Measurements from ENCODE around the gene PIP5K1B. TPM values are rescaled to one million over a fixed set of nuclear protein-coding genes. Genes with fewer than 3 reads are reported as not detected.

Gene PIP5K1B
- total RNA-seq, 1 experiment from 2014 or later = not detected

GRCh38 chr9:68970151-68970550, 265.1 kb downstream of the PIP5K1B start:
- no peak for DNase-seq (ENCODE audit: low read depth, low spot score)
- no peak for TF ChIP-seq POLR2AphosphoS5 (IDR thresholded peaks at IDR 0.05; ENCODE audit: low read depth, low read length)
- no peak for TF ChIP-seq REST (IDR thresholded peaks at IDR 0.05; ENCODE audit: insufficient read depth in 1 of 2, low read depth in 2 of 2, low read length in 1 of 2)
- TF ChIP-seq TCF7L2 (IDR thresholded peaks at IDR 0.05; ENCODE audit: low read depth, low read length) = no peak
- no peak for TF ChIP-seq SIN3A (IDR thresholded peaks at IDR 0.05; ENCODE audit: borderline replicate concordance, insufficient read depth, low read depth, low read length)
- no peak for TF ChIP-seq CTCF (IDR thresholded peaks at IDR 0.05)
- intact Hi-C loops (cut with micrococcal nuclease; ENCODE audit: unreplicated experiment) (no loop called here), in situ Hi-C loops (cut with HindIII; ENCODE audit: low pct_unique_long_range_greater_than_20kb, low sequenced_read_pairs) (no loop called here)
- H3K27ac ChIP-seq (ENCODE audit: low read length) = no peak overlapping the region
- no peaks in the 10 kb centered on the region for H3K4me1 ChIP-seq (ENCODE audit: control insufficient read depth, insufficient read depth, low read length)
- no TSS peak for BruUV-seq (replicated peaks)
- no peaks in the 10 kb centered on the region for H3K27me3 ChIP-seq (ENCODE audit: control insufficient read depth, insufficient read depth, low read length)
- ATAC-seq = no peak
- H3K4me3 ChIP-seq (ENCODE audit: low read depth in 2 of 2, low read length in 2 of 2) = no peak overlapping the region
- POLR2A ChIA-PET = no interaction called here
- no peaks in the 10 kb centered on the region for H3K36me3 ChIP-seq (ENCODE audit: control insufficient read depth, insufficient read depth, low read length)
- H3K9me3 ChIP-seq (ENCODE audit: control insufficient read depth, insufficient read depth, low read depth, low read length) = no peaks in the 10 kb centered on the region
- CTCF ChIA-PET = no interaction called here

- H3K4me1 ChIP-seq (ENCODE audit: control insufficient read depth, insufficient read depth, low read length) = no peaks in the 10 kb centered on the region
- H3K27me3 ChIP-seq (ENCODE audit: control insufficient read depth, insufficient read depth, low read length) = no peaks in the 10 kb centered on the region
- no TSS peak for BruUV-seq (replicated peaks)
- no peak overlapping the region for H3K27ac ChIP-seq (ENCODE audit: low read length)
- in situ Hi-C loops (cut with HindIII; ENCODE audit: low pct_unique_long_range_greater_than_20kb, low sequenced_read_pairs) (no loop called here), intact Hi-C loops (cut with micrococcal nuclease; ENCODE audit: unreplicated experiment) (no loop called here)
- ChIA-PET POLR2A (no interaction called here), CTCF (no interaction called here)
- DNase-seq (ENCODE audit: low read depth, low spot score) (no peak), ATAC-seq (no peak)
- H3K36me3 ChIP-seq (ENCODE audit: control insufficient read depth, insufficient read depth, low read length) = no peaks in the 10 kb centered on the region
- no peaks in the 10 kb centered on the region for H3K9me3 ChIP-seq (ENCODE audit: control insufficient read depth, insufficient read depth, low read depth, low read length)
- no peak for TF ChIP-seq CTCF (IDR thresholded peaks at IDR 0.05)
- TF ChIP-seq SIN3A (IDR thresholded peaks at IDR 0.05; ENCODE audit: borderline replicate concordance, insufficient read depth, low read depth, low read length) = no peak
- TF ChIP-seq REST (IDR thresholded peaks at IDR 0.05; ENCODE audit: insufficient read depth in 1 of 2, low read depth in 2 of 2, low read length in 1 of 2) = no peak
- no peak for TF ChIP-seq POLR2AphosphoS5 (IDR thresholded peaks at IDR 0.05; ENCODE audit: low read depth, low read length)
- TF ChIP-seq TCF7L2 (IDR thresholded peaks at IDR 0.05; ENCODE audit: low read depth, low read length) = no peak
- H3K4me3 ChIP-seq (ENCODE audit: low read depth in 2 of 2, low read length in 2 of 2) = no peak overlapping the region
These were observed 268.6 kb downstream of the PIP5K1B start for GRCh38 chr9:68973619-68974018.
